GM12878 (cell line): Measurements from ENCODE around the gene CDKN1C. TPM values are rescaled to one million over a fixed set of nuclear protein-coding genes. Genes with fewer than 3 reads are reported as not detected.

ENCODE experiments used
- ATAC-seq: fragments of 200-7000 bp; cut with Tn5 transposase; 3 replicates; pipeline ENCODE4 v1.9.1; 2020; ENCODE audit warnings: mild to moderate bottlenecking, moderate library complexity
- BruUV-seq: library from RNA; stranded (reverse); fragments of 400-500 nt; replicated peaks from 2 replicates; lab custom pipeline; 2021; lab: Mats Ljungman, UMichigan
- CTCF ChIA-PET: fragments of 300-600 bp; sonication (Branson Sonifier 250); formaldehyde crosslinking; extraction: SDS; loops from one replicate; lab custom pipeline; 2021; ENCODE audit warnings: inconsistent platforms; lab: Yijun Ruan, JAX
- POLR2A ChIA-PET: fragments of 350-600 bp; formaldehyde crosslinking; extraction: SDS; loops from one replicate; lab custom pipeline; 2021; ENCODE audit warnings: inconsistent platforms; lab: Charles Lee
- RAD21 ChIA-PET: fragments of 300-600 bp; sonication (Branson Sonifier 250); formaldehyde crosslinking; loops from one replicate; lab custom pipeline; 2023; ENCODE audit warnings: antibody characterized with exemption; ENCODE audit not compliant: unreplicated experiment; lab: Charles Lee
- SMC1A ChIA-PET: fragments of 300-600 bp; sonication (Branson Sonifier 250); formaldehyde crosslinking; loops from one replicate; lab custom pipeline; 2023; ENCODE audit not compliant: unreplicated experiment, uncharacterized antibody; lab: Charles Lee
- DNase-seq: peaks from one replicate; pipeline ENCODE4 v3.0.0-alpha.2; 2011; ENCODE audit warnings: low read depth, low spot score
- FAIRE-seq: peaks from 3 replicates; lab custom pipeline; 2011; peaks lifted over from hg19 to GRCh38; lab: Jason Lieb, UNC
- H2AFZ ChIP-seq: 2 replicates; pipeline ENCODE4 v1.6.0; 2011; ENCODE audit warnings: low read depth, low read length, control low read depth; ENCODE audit not compliant: control insufficient read depth
- H3K27ac ChIP-seq: 2 replicates; pipeline ENCODE4 v1.5.1; 2011; ENCODE audit warnings: control low read depth; ENCODE audit not compliant: control insufficient read depth, insufficient read depth
- H3K27me3 ChIP-seq, 2 experiments: replicated peaks in 1 of 2; 2 replicates each; pipeline versions ENCODE4 v1.6.0 to v1.6.1; 2011; ENCODE audit warnings: low read length in 1 of 2; ENCODE audit not compliant: control insufficient read depth in 2 of 2, insufficient read depth in 2 of 2
- H3K36me3 ChIP-seq, 2 experiments: 2 replicates each; pipeline ENCODE4 v1.5.1; 2011; ENCODE audit warnings: low read length in 1 of 2; ENCODE audit not compliant: control insufficient read depth in 2 of 2, insufficient read depth in 2 of 2
- H3K4me1 ChIP-seq: 2 replicates; pipeline ENCODE4 v1.6.1; 2011; ENCODE audit warnings: mild to moderate bottlenecking, low read length, moderate library complexity, mixed read lengths; ENCODE audit not compliant: control insufficient read depth, insufficient read depth
- H3K4me2 ChIP-seq: 2 replicates; pipeline ENCODE4 v1.6.0; 2011; ENCODE audit warnings: control low read depth; ENCODE audit not compliant: control insufficient read depth, insufficient read depth
- H3K4me3 ChIP-seq: fragments of 200-600 bp; sonication (generic); 2 replicates; pipeline ENCODE4 v1.5.1; 2016
- H3K79me2 ChIP-seq: 2 replicates; pipeline ENCODE4 v1.6.0; 2011; ENCODE audit warnings: low read length; ENCODE audit not compliant: control insufficient read depth, insufficient read depth
- H3K9ac ChIP-seq: 2 replicates; pipeline ENCODE4 v1.8.0; 2011; ENCODE audit warnings: low read length, control low read depth, mixed read lengths; ENCODE audit not compliant: control insufficient read depth, insufficient read depth
- H3K9me3 ChIP-seq: replicated peaks from 3 replicates; pipeline ENCODE4 v1.5.1; 2011; ENCODE audit warnings: mild to moderate bottlenecking, low read length; ENCODE audit not compliant: control insufficient read depth, insufficient read depth
- H4K20me1 ChIP-seq: 2 replicates; pipeline ENCODE4 v1.6.0; 2011; ENCODE audit not compliant: control insufficient read depth, insufficient read depth
- CHD1 ChIP-seq: IDR thresholded peaks from 2 replicates; pipeline ENCODE4 v1.6.1; 2012; ENCODE audit warnings: low read depth, low read length, improper control_type of control experiment
- HDGF ChIP-seq: fragments of 450-650 bp; IDR thresholded peaks from 2 replicates; pipeline ENCODE4 v1.6.1; 2016; ENCODE audit warnings: antibody characterized with exemption
- PAX5 ChIP-seq: IDR thresholded peaks from 2 replicates; pipeline ENCODE4 v1.6.1; 2011; ENCODE audit warnings: low read depth, low read length, borderline replicate concordance
- SPI1 ChIP-seq: IDR thresholded peaks from 2 replicates; pipeline ENCODE4 v1.6.1; 2011; ENCODE audit warnings: low read depth, mild to moderate bottlenecking, low read length, moderate library complexity, borderline replicate concordance; ENCODE audit not compliant: insufficient read depth
- SUZ12 ChIP-seq: fragments of 200-600 bp; sonication (generic); IDR thresholded peaks from one replicate; pipeline ENCODE4 v1.6.1; 2018; ENCODE audit warnings: antibody characterized with exemption, mild to moderate bottlenecking; ENCODE audit not compliant: unreplicated experiment
- TAF1 ChIP-seq: IDR thresholded peaks from 2 replicates; pipeline ENCODE4 v1.6.1; 2011; ENCODE audit warnings: mild to moderate bottlenecking, low read depth, low read length, borderline replicate concordance
- USF1 ChIP-seq: IDR thresholded peaks from 2 replicates; pipeline ENCODE4 v1.6.1; 2011; ENCODE audit warnings: borderline replicate concordance, low read depth, mild to moderate bottlenecking, moderate library complexity, mixed read lengths, low read length; ENCODE audit not compliant: insufficient read depth; ENCODE audit errors: extremely low read length
- WRNIP1 ChIP-seq: IDR thresholded peaks from 2 replicates; pipeline ENCODE4 v1.6.1; 2011; ENCODE audit warnings: low read depth, low read length, improper control_type of control experiment, borderline replicate concordance
- ZBED1 ChIP-seq: IDR thresholded peaks from 2 replicates; pipeline ENCODE4 v1.6.1; 2016; ENCODE audit warnings: borderline replicate concordance
- ZBTB33 ChIP-seq: fragments of 450-650 bp; IDR thresholded peaks from 2 replicates; pipeline ENCODE4 v1.6.1; 2017; ENCODE audit warnings: mild to moderate bottlenecking
- ZNF24 ChIP-seq: fragments of 450-650 bp; IDR thresholded peaks from 2 replicates; pipeline ENCODE4 v1.6.1; 2017; ENCODE audit warnings: antibody characterized with exemption, mild to moderate bottlenecking
- ZNF384 ChIP-seq: IDR thresholded peaks from 2 replicates; pipeline ENCODE4 v1.6.1; 2012; ENCODE audit warnings: low read depth, mild to moderate bottlenecking, low read length, improper control_type of control experiment, borderline replicate concordance
- ZNF592 ChIP-seq: fragments of 450-650 bp; IDR thresholded peaks from 2 replicates; pipeline ENCODE4 v1.6.1; 2017; ENCODE audit warnings: mild to moderate bottlenecking, moderate library complexity
- WGBS: methylation state at CpG from one replicate; pipeline ENCODE4 v1.1.6; 2016; ENCODE audit warnings: low lambda C conversion rate; ENCODE audit not compliant: insufficient replicate concordance, insufficient coverage; ENCODE audit errors: missing lambda C conversion rate; 5-methylcytosine and 5-hydroxymethylcytosine counted together
- in situ Hi-C: fragments of 300-500 bp; cut with MboI; formaldehyde crosslinking; loops from 9 replicates; pipeline ENCODE4 v1.14.3; 2018; ENCODE audit warnings: mixed read lengths
- intact Hi-C: fragments of 100-400 bp; cut with micrococcal nuclease; formaldehyde crosslinking; loops from one replicate; pipeline ENCODE4 v1.14.2; 2022; ENCODE audit not compliant: unreplicated experiment
- polyA plus RNA-seq, 11 experiments: library from polyadenylated mRNA; depleted of rRNA in 4 of 11; unstranded in 6 of 11; stranded (reverse) in 5 of 11; fragments of >200 nt; fragmentation: Nextera tagmentation in 4 of 11; fragmentation: Illumina TruSeq in 1 of 11; extraction: Ambion mirVana in 4 of 11; extraction: Trizol in 1 of 11; gene quantifications; 1 replicate in 1 of 11; 2 replicates in 10 of 11; pipeline versions ENCODE4 v1.2.1 to v1.2.3, GENCODE V29; 2011 to 2016; ENCODE audit warnings: inconsistent platforms in 2 of 11, missing spikeins in 2 of 11, low read depth in 1 of 11
- total RNA-seq, 4 experiments: library from RNA; depleted of rRNA in 3 of 4; stranded (reverse); fragments of >200 nt in 3 of 4; fragmentation: Illumina TruSeq in 1 of 4; extraction: Trizol in 1 of 4; gene quantifications; 2 replicates each; pipeline versions ENCODE4 v1.2.1 to v1.2.3, GENCODE V29; 2013 to 2021

CDKN1C gene
- total and polyA plus RNA-seq, 10 of the 15 experiments (the other 5 are each of a cell fraction or from before 2014, with no cell fraction given): 0.05 to 0.21 (median 0.14) TPM; not detected in 7

- TF ChIP-seq TAF1 (no peak), SUZ12 (no peak), ZNF24 (no peak), PAX5 (no peak)
- TF ChIP-seq, all 136 proteins: peak for 0
These were observed 2.0 kb downstream of the CDKN1C start (continued) for GRCh38 chr11:2883640-2883978.

GRCh38 chr11:2882396-2883110, 3.0 kb downstream of the CDKN1C start:
- POLR2A ChIA-PET: no interaction called here
- Histone ChIP-seq H4K20me1 (no peaks in the 10 kb centered on the region), H3K36me3 (no peaks in the 10 kb centered on the region), H2AFZ (no peak overlapping the region), H3K4me3 (no peak overlapping the region), H3K4me2 (no peak overlapping the region), H3K4me1 (peaks cover 5% of the 10 kb centered on the region), H3K9me3 (no peaks in the 10 kb centered on the region; the same call in 2 of the 3 replicates), H3K27me3 (peaks cover 9 to 10% of the 10 kb centered on the region in 2 experiments; a peak in 3 of 4 replicates), H3K27ac (no peak overlapping the region), H3K9ac (no peak overlapping the region), H3K79me2 (no peaks in the 10 kb centered on the region)
- TF ChIP-seq ZBED1: no peak
- no peak for TF ChIP-seq SPI1
- no peak for TF ChIP-seq HDGF
- TF ChIP-seq ZBTB33: no peak
- no peak for TF ChIP-seq USF1
- TF ChIP-seq WRNIP1: no peak
- no peak for TF ChIP-seq ZNF592
- no peak for TF ChIP-seq ZNF384
- no peak for TF ChIP-seq CHD1
- WGBS: 39% methylated on average over 11 of the region's 11 CpGs
- ATAC-seq (no peak), DNase-seq (no peak), FAIRE-seq (no peak)
- SMC1A ChIA-PET: interaction anchor here (1.1 kb wide), 1 partner anchor 349 kb away, joined by 3 read pairs; no protein-coding TSS in a partner anchor
- intact Hi-C loops: no loop called here
- no TSS peak for BruUV-seq
- in situ Hi-C loops: no loop called here
- RAD21 ChIA-PET: no interaction called here
- CTCF ChIA-PET: interaction anchor here (1.0 to 2.2 kb wide), 2 partner anchors 350 kb away, joined by 3 to 12 read pairs; no protein-coding TSS in a partner anchor
